DOHH2 (cell line): ENCODE measurements around the gene RXRA.

Experiments
- CTCF ChIP-seq: fragments of 200-600 bp; sonication (generic); IDR thresholded peaks from one replicate; pipeline ENCODE4 v1.5.1; 2014; ENCODE audit warnings: antibody characterized with exemption, mild to moderate bottlenecking, low read depth, low read length; ENCODE audit not compliant: poor library complexity, severe bottlenecking
- EZH2phosphoT487 ChIP-seq: fragments of 200-600 bp; sonication (generic); IDR thresholded peaks from 2 replicates; pipeline ENCODE4 v1.6.1; 2017; ENCODE audit warnings: borderline replicate concordance, mild to moderate bottlenecking, antibody characterized with exemption, low read length, moderate library complexity, mixed read lengths

DNA sequence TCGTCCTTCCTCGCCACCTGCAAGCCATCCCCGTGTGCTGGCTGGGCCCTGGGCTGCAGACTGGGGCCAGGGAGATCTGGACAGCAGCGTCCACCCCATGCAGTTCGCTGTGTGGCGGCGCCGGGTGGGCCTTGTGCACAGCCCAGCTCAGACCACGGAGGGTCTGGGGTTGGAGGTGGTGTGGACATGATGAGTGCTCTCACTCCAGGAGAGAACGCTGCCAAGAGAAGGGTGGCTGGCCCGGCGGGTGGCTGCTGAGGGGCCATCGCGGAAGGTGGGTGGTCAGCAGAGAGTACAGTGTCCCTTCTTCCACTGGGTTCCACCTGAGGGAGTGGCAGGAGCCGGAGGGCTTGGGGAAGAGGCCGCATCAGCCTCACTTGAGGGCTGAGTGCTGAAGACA lies 44.4 kb downstream of the RXRA start:
- TF ChIP-seq CTCF (no peak), EZH2phosphoT487 (no peak)
